Fibroblast of the aortic adventitia (primary cell): ENCODE results near the gene GSG1L. TPM values are rescaled to one million over a fixed set of nuclear protein-coding genes. Genes with fewer than 3 reads are reported as not detected.

Experiments used
- DNase-seq: peaks from one replicate; pipeline ENCODE4 v3.0.0-alpha.2; 2010; ENCODE audit warnings: low read depth
- H3K4me3 ChIP-seq: 2 replicates; pipeline ENCODE4 v1.5.1; 2011; ENCODE audit warnings: low read depth, mild to moderate bottlenecking, control low read depth, low read length, moderate library complexity
- total RNA-seq: library from RNA; depleted of rRNA; stranded (reverse); fragments of >200 nt; gene quantifications from 2 replicates; pipeline ENCODE4 v1.2.3, GENCODE V29; 2012; ENCODE audit warnings: low replicate concordance
- TF ChIP-seq, protein P1 (sequence below): IDR thresholded peaks from 2 replicates; pipeline ENCODE4 v1.5.1; 2011; ENCODE audit warnings: mild to moderate bottlenecking, low read length, control low read depth, inconsistent platforms; ENCODE audit not compliant: insufficient read depth

The GSG1L gene
- total RNA-seq, 1 donor: not detected

GRCh38 chr16:28001184-28001583 is 62.3 kb downstream of the GSG1L start:
- H3K4me3 ChIP-seq: no peak overlapping the region
- TF ChIP-seq, protein P1, sequence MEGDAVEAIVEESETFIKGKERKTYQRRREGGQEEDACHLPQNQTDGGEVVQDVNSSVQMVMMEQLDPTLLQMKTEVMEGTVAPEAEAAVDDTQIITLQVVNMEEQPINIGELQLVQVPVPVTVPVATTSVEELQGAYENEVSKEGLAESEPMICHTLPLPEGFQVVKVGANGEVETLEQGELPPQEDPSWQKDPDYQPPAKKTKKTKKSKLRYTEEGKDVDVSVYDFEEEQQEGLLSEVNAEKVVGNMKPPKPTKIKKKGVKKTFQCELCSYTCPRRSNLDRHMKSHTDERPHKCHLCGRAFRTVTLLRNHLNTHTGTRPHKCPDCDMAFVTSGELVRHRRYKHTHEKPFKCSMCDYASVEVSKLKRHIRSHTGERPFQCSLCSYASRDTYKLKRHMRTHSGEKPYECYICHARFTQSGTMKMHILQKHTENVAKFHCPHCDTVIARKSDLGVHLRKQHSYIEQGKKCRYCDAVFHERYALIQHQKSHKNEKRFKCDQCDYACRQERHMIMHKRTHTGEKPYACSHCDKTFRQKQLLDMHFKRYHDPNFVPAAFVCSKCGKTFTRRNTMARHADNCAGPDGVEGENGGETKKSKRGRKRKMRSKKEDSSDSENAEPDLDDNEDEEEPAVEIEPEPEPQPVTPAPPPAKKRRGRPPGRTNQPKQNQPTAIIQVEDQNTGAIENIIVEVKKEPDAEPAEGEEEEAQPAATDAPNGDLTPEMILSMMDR: no peak
- no peak for DNase-seq

DNA sequence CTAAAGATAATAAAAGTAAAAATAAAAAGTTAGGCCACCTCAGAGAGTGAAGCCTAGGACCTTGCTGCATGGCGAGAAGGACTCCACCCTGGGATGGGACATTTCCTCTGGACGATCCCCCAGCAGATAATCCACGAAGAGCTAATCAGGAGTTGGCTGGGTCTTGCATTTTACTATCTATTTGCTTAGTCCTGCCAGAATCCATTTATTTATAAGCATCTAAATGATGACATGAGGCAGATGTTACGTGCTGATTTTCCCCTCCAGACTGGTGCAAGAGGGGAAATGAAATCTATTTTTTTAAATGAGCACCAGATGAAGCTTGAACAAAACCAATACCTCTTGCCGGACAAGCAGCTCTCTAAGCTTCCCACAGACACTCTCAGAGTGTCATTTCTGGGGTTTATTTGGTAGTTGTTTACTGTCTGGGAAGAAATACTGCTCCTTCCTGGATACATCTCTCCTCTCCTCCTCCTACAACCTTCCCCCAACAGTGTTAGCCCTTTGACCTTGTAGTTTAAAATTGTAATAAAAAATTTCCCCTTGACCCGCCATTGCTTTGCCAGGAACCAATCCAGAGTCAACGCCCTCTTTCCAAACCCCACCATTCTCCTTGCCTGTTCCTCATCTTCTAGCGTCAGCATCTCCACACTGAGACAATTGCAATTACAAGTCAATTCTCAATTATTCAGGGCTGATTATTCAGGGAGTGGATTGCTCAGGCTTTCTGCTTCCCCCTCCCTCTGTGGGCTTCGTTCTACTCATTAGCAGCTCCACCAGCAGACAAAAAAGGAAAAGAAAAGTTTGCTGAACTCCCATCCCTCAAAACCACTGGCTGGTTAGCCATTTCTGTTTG is 63.0 kb downstream of the GSG1L start:
- TF ChIP-seq, protein P1: no peak
- no peak overlapping the region for H3K4me3 ChIP-seq
- DNase-seq: no peak

GRCh38 chr16:27999687-28000086 is 63.8 kb downstream of the GSG1L start:
- TF ChIP-seq, protein P1: no peak
- H3K4me3 ChIP-seq: no peak overlapping the region
- no peak for DNase-seq

- no peak overlapping the region for H3K4me3 ChIP-seq
- TF ChIP-seq, protein P1: no peak
- DNase-seq: no peak
Observed at GRCh38 chr16:27995378-27995777, 68.1 kb downstream of the GSG1L start.

DNA sequence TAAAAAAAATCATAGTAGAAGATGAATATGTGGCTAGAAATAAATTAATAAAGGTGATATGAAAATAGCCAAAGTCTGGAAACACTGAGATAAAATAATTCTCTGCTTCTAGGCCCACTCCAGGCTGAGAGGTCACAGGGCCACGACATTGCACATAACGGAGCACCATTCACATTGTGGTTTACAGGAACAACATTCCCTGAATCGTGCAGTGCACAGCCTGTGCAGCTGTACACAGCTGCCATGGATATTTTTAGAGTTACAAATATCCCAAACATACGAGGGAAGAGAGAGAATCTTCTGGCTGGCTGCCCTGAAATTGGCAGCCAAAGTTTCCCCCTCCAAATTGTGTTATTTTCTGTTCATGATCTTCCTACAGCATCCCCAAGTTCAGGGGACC is 68.8 kb downstream of the GSG1L start:
- H3K4me3 ChIP-seq: no peak overlapping the region
- DNase-seq: no peak
- TF ChIP-seq, protein P1: no peak

- no peak overlapping the region for H3K4me3 ChIP-seq
- TF ChIP-seq, protein P1: no peak
- DNase-seq: no peak
Observed at GRCh38 chr16:27993587-27993986, 69.9 kb downstream of the GSG1L start.
